AML-193 (cell line): ENCODE measurements around the gene EVX1.

ENCODE experiments used
- DNase-seq, 2 experiments: peaks; one replicate each; lab custom pipeline; 2025; lab: John Stamatoyannopoulos, UW

The EVX1 gene

GRCh38 chr7:27235387-27236311, 7.0 kb upstream of the EVX1 start:
- no peak for DNase-seq

- no peak for DNase-seq
These were observed 4.8 kb upstream of the EVX1 start for GRCh38 chr7:27237735-27238334.

- DNase-seq = no peak
These were observed 3.6 kb upstream of the EVX1 start for GRCh38 chr7:27238979-27239386.

- DNase-seq = no peak
These were observed 3.1 kb upstream of the EVX1 start for GRCh38 chr7:27239387-27240014.

GRCh38 chr7:27240015-27240731, 2.4 kb upstream of the EVX1 start:
- DNase-seq = no peak

- DNase-seq = no peak
These were observed 1.2 kb upstream of the EVX1 start for GRCh38 chr7:27241189-27242056.

GRCh38 chr7:27242154-27242553, 448 bp upstream of the EVX1 start:
- no peak for DNase-seq

- DNase-seq = no peak
These were observed 950 bp downstream of the EVX1 start for GRCh38 chr7:27243340-27244163.

- no peak for DNase-seq
These were observed 2.0 kb downstream of the EVX1 start for GRCh38 chr7:27244488-27245123.

- no peak for DNase-seq
These were observed 2.7 kb downstream of the EVX1 start for GRCh38 chr7:27245124-27245797.

GRCh38 chr7:27245798-27246691, 3.4 kb downstream of the EVX1 start:
- DNase-seq = no peak

- no peak for DNase-seq
These were observed 4.4 kb downstream of the EVX1 start for GRCh38 chr7:27247000-27247399.

GRCh38 chr7:27247452-27248426, 5.1 kb downstream of the EVX1 start:
- DNase-seq = no peak

- no peak for DNase-seq
These were observed 5.8 kb downstream of the EVX1 start for GRCh38 chr7:27248427-27248806.

- no peak for DNase-seq
These were observed 6.5 kb downstream of the EVX1 start for GRCh38 chr7:27248911-27249723.
